SK-N-SH (cell line): ENCODE data around the gene EFHD2. TPM values are rescaled to one million over a fixed set of nuclear protein-coding genes. Genes with fewer than 3 reads are reported as not detected.

ENCODE experiments used
- CTCF ChIA-PET: fragments of 300-600, 350-600 bp; formaldehyde crosslinking; extraction: SDS; loops from one replicate; lab custom pipeline; 2021; lab: Yijun Ruan, JAX
- POLR2A ChIA-PET: fragments of 350-600 bp; sonication (Branson Sonifier 250); formaldehyde crosslinking; extraction: SDS; loops from one replicate; lab custom pipeline; 2020; ENCODE audit warnings: antibody characterized with exemption, inconsistent platforms; lab: Yijun Ruan, JAX
- DNase-seq: peaks from one replicate; pipeline ENCODE4 v3.0.0; 2012
- H2AFZ ChIP-seq: fragments of 200-600 bp; sonication (generic); 2 replicates; pipeline ENCODE4 v1.8.1; 2016; ENCODE audit warnings: antibody characterized with exemption, mild to moderate bottlenecking, low read depth
- H3F3A ChIP-seq: fragments of 200-600 bp; sonication (generic); replicated peaks from 2 replicates; pipeline ENCODE3; 2016; ENCODE audit warnings: antibody characterized with exemption, mild to moderate bottlenecking; ENCODE audit not compliant: insufficient read depth
- H3K27ac ChIP-seq, 2 experiments: fragments of 200-500 bp in 1 of 2; fragments of 200-600 bp in 1 of 2; sonication (Bioruptor generic) in 1 of 2; sonication (generic), shearing (Covaris generic) in 1 of 2; 2 replicates each; pipeline versions ENCODE4 v1.5.1 to v1.6.1; 2014 to 2016; ENCODE audit warnings: low read depth in 2 of 2, inconsistent platforms in 1 of 2, low read length in 1 of 2, mild to moderate bottlenecking in 1 of 2, mixed read lengths in 1 of 2
- H3K27me3 ChIP-seq: fragments of 200-600 bp; sonication (generic), shearing (Covaris generic); 2 replicates; pipeline ENCODE4 v1.6.1; 2016; ENCODE audit warnings: mixed run types; ENCODE audit not compliant: insufficient read depth
- H3K36me3 ChIP-seq, 2 experiments: fragments of 200-500 bp in 1 of 2; fragments of 200-600 bp in 1 of 2; sonication (Bioruptor generic) in 1 of 2; sonication (generic) in 1 of 2; replicated peaks in 1 of 2; 2 replicates each; pipeline versions ENCODE3 to v1.5.1; 2014 to 2016; ENCODE audit warnings: low read length in 1 of 2, mild to moderate bottlenecking in 1 of 2; ENCODE audit not compliant: insufficient read depth in 2 of 2, control insufficient read depth in 1 of 2
- H3K4me1 ChIP-seq, 2 experiments: fragments of 200-500 bp in 1 of 2; fragments of 200-600 bp in 1 of 2; sonication (Bioruptor generic) in 1 of 2; sonication (generic), shearing (Covaris generic) in 1 of 2; 2 replicates each; pipeline versions ENCODE4 v1.5.1 to v1.6.1; 2014 to 2016; ENCODE audit warnings: low read depth in 1 of 2, low read length in 1 of 2, mixed run types in 1 of 2; ENCODE audit not compliant: insufficient read depth in 2 of 2, control insufficient read depth in 1 of 2
- H3K4me2 ChIP-seq: fragments of 200-600 bp; sonication (generic), shearing (Covaris generic); 2 replicates; pipeline ENCODE4 v1.6.1; 2017; ENCODE audit warnings: mixed run types
- H3K4me3 ChIP-seq, 2 experiments: fragments of 200-500 bp in 1 of 2; fragments of 200-600 bp in 1 of 2; sonication (Bioruptor generic) in 1 of 2; sonication (generic), shearing (Covaris generic) in 1 of 2; 2 replicates each; pipeline versions ENCODE4 v1.5.1 to v1.8.1; 2014 to 2016; ENCODE audit warnings: low read depth in 2 of 2, inconsistent platforms in 1 of 2, low read length in 1 of 2, mild to moderate bottlenecking in 1 of 2, mixed read lengths in 1 of 2, moderate library complexity in 1 of 2
- H3K79me2 ChIP-seq: fragments of 200-600 bp; sonication (generic); 2 replicates; pipeline ENCODE4 v1.8.1; 2017; ENCODE audit warnings: mild to moderate bottlenecking; ENCODE audit not compliant: insufficient read depth
- H3K9ac ChIP-seq: fragments of 200-600 bp; sonication (generic); 2 replicates; pipeline ENCODE4 v1.6.1; 2017; ENCODE audit warnings: mixed run types
- H3K9me2 ChIP-seq: fragments of 200-600 bp; sonication (generic); 2 replicates; pipeline ENCODE4 v1.6.1; 2017; ENCODE audit warnings: mixed run types
- H3K9me3 ChIP-seq: fragments of 200-600 bp; sonication (generic); 2 replicates; pipeline ENCODE4 v1.6.1; 2017; ENCODE audit warnings: mixed run types, mild to moderate bottlenecking, moderate library complexity
- H4K20me1 ChIP-seq: fragments of 200-600 bp; sonication (generic); 2 replicates; pipeline ENCODE4 v1.6.1; 2017; ENCODE audit warnings: mild to moderate bottlenecking, mixed run types; ENCODE audit not compliant: insufficient read depth
- CHD2 ChIP-seq: fragments of 150-350 bp; IDR thresholded peaks from 2 replicates; pipeline ENCODE4 v1.6.1; 2018; ENCODE audit warnings: low read length; ENCODE audit not compliant: partially characterized antibody
- CTCF ChIP-seq: fragments of 200-600 bp; sonication (generic); IDR thresholded peaks from 2 replicates; pipeline ENCODE4 v1.6.1; 2017; ENCODE audit warnings: antibody characterized with exemption, mild to moderate bottlenecking, moderate library complexity
- ELF1 ChIP-seq: IDR thresholded peaks from 2 replicates; pipeline ENCODE4 v1.4.0; 2012
- EP300 ChIP-seq, 2 experiments: IDR thresholded peaks; 2 replicates each; pipeline versions ENCODE4 v1.4.0 to v1.6.1; 2012; ENCODE audit warnings: borderline replicate concordance in 1 of 2, low read depth in 1 of 2, low read length in 1 of 2
- FOSL2 ChIP-seq: IDR thresholded peaks from 2 replicates; pipeline ENCODE4 v1.4.0; 2012; ENCODE audit warnings: low read depth, mild to moderate bottlenecking, moderate library complexity, borderline replicate concordance
- FOXJ3 ChIP-seq: sonication (generic); formaldehyde crosslinking; IDR thresholded peaks from 2 replicates; pipeline ENCODE4 v1.5.1; 2020; ENCODE audit warnings: mild to moderate bottlenecking, missing genetic modification reagents
- FOXM1 ChIP-seq: IDR thresholded peaks from 2 replicates; pipeline ENCODE4 v1.4.0; 2012; ENCODE audit warnings: low read depth, mild to moderate bottlenecking
- GATA2 ChIP-seq: sonication (generic); formaldehyde crosslinking; IDR thresholded peaks from 2 replicates; pipeline ENCODE4 v1.5.0; 2020; ENCODE audit warnings: mild to moderate bottlenecking, missing genetic modification reagents
- JUND ChIP-seq: IDR thresholded peaks from 2 replicates; pipeline ENCODE4 v1.4.0; 2012
- MEF2A ChIP-seq: IDR thresholded peaks from 2 replicates; pipeline ENCODE4 v1.4.0; 2012; ENCODE audit warnings: low read depth, borderline replicate concordance
- NFIC ChIP-seq: IDR thresholded peaks from 2 replicates; pipeline ENCODE4 v1.4.0; 2012; ENCODE audit warnings: borderline replicate concordance
- NRF1 ChIP-seq: IDR thresholded peaks from 2 replicates; pipeline ENCODE4 v1.6.1; 2012; ENCODE audit warnings: low read depth, mild to moderate bottlenecking, low read length
- PBX3 ChIP-seq: IDR thresholded peaks from 2 replicates; pipeline ENCODE4; 2012
- POLR2AphosphoS5 ChIP-seq: IDR thresholded peaks from 2 replicates; pipeline ENCODE4 v1.6.1; 2012; ENCODE audit warnings: low read depth, low read length
- RAD21 ChIP-seq: IDR thresholded peaks from 2 replicates; pipeline ENCODE4 v1.6.1; 2012; ENCODE audit warnings: mild to moderate bottlenecking, low read length
- SIN3A ChIP-seq: IDR thresholded peaks from 2 replicates; pipeline ENCODE4 v1.6.1; 2012; ENCODE audit warnings: low read depth, mild to moderate bottlenecking, low read length, moderate library complexity, borderline replicate concordance
- SMC3 ChIP-seq: IDR thresholded peaks from 2 replicates; pipeline ENCODE4 v1.6.1; 2012; ENCODE audit warnings: low read depth, low read length, improper control_type of control experiment
- TAF1 ChIP-seq: IDR thresholded peaks from 2 replicates; pipeline ENCODE4 v1.6.1; 2012; ENCODE audit warnings: low read depth, mild to moderate bottlenecking, low read length, moderate library complexity, borderline replicate concordance
- TCF12 ChIP-seq: IDR thresholded peaks from 2 replicates; pipeline ENCODE4 v1.4.0; 2012
- TEAD4 ChIP-seq: IDR thresholded peaks from 2 replicates; pipeline ENCODE4 v1.4.0; 2012; ENCODE audit warnings: mild to moderate bottlenecking, borderline replicate concordance; ENCODE audit not compliant: insufficient read depth
- USF1 ChIP-seq: IDR thresholded peaks from 2 replicates; pipeline ENCODE4 v1.4.0; 2012; ENCODE audit warnings: low read depth, borderline replicate concordance
- YY1 ChIP-seq: IDR thresholded peaks from 2 replicates; pipeline ENCODE4 v1.4.0; 2012; ENCODE audit warnings: low read depth, mild to moderate bottlenecking
- WGBS: methylation state at CpG from one replicate; pipeline ENCODE4 v1.1.6; 2017; ENCODE audit warnings: low lambda C conversion rate; 5-methylcytosine and 5-hydroxymethylcytosine counted together
- polyA plus RNA-seq, 3 experiments: library from polyadenylated mRNA; depleted of rRNA; stranded (reverse); fragments of >200 nt; gene quantifications; 2 replicates each; pipeline ENCODE4 v1.2.3, GENCODE V29; 2012

The EFHD2 gene
- polyA plus RNA-seq, 1 of the 3 experiments (the other 2 are of a cell fraction): 59.8 TPM

- no peak for TF ChIP-seq POLR2AphosphoS5
- no peak for TF ChIP-seq USF1
- no peak for TF ChIP-seq GATA2
- TF ChIP-seq FOXM1: no peak
- TF ChIP-seq SIN3A: no peak
- TF ChIP-seq SMC3: no peak
- TF ChIP-seq TEAD4: no peak
- no peak for TF ChIP-seq NRF1
- TF ChIP-seq NFIC: no peak
- no peak for TF ChIP-seq MEF2A
- TF ChIP-seq CHD2: no peak
- no peak for TF ChIP-seq FOXJ3
- TF ChIP-seq, all 33 proteins: peak for 0
- WGBS: 85% methylated on average over 10 of the region's 14 CpGs
- CTCF ChIA-PET: interaction anchor here (1.4 kb wide), 1 partner anchor 14 kb away, joined by 7 read pairs; no protein-coding TSS in a partner anchor
- Histone ChIP-seq H3K9me3 (no peaks in the 10 kb centered on the region), H3K79me2 (no peaks in the 10 kb centered on the region), H3K27me3 (no peaks in the 10 kb centered on the region), H3K4me1 (peaks cover 0 to 3% of the 10 kb centered on the region in 2 experiments; a peak in 1 of 4 replicates), H4K20me1 (no peaks in the 10 kb centered on the region), H3K9me2 (no peaks in the 10 kb centered on the region), H3K36me3 (no peaks in the 10 kb centered on the region), H2AFZ (no peak overlapping the region), H3K27ac (no peak overlapping the region), H3K4me3 (no peak overlapping the region), H3F3A (peaks cover 3% of the 10 kb centered on the region), H3K4me2 (no peak overlapping the region), H3K9ac (no peak overlapping the region)
- POLR2A ChIA-PET: no interaction called here
- DNase-seq: no peak
Measured at GRCh38 chr1:15445390-15446122, 35.9 kb downstream of the EFHD2 start.

GRCh38 chr1:15446212-15446611 is 36.5 kb downstream of the EFHD2 start:
- Histone ChIP-seq H3K4me3 (no peak overlapping the region), H3K36me3 (no peaks in the 10 kb centered on the region), H2AFZ (no peak overlapping the region), H3K4me1 (peaks cover 0 to 3% of the 10 kb centered on the region in 2 experiments; a peak in 1 of 4 replicates), H3K79me2 (no peaks in the 10 kb centered on the region), H3K9ac (no peak overlapping the region), H3K9me3 (no peaks in the 10 kb centered on the region), H3K9me2 (no peaks in the 10 kb centered on the region), H3K27me3 (no peaks in the 10 kb centered on the region), H3K4me2 (no peak overlapping the region), H4K20me1 (no peaks in the 10 kb centered on the region), H3K27ac (no peak overlapping the region), H3F3A (peaks cover 3% of the 10 kb centered on the region)
- no CpG with 5 or more reads among the region's 4 CpGs for WGBS
- ChIA-PET CTCF (interaction anchor here (1.4 to 2.2 kb wide), 2 partner anchors 15 to 122 kb away, joined by 6 to 10 read pairs; no protein-coding TSS in a partner anchor), POLR2A (no interaction called here)
- no peak for DNase-seq
- TF ChIP-seq JUND (no peak), TAF1 (no peak), NFIC (no peak), USF1 (no peak), SMC3 (no peak), YY1 (no peak), RAD21 (no peak), PBX3 (no peak), TCF12 (no peak), SIN3A (no peak), EP300 (IDR thresholded peaks at IDR 0.05; ENCODE audit: borderline replicate concordance in 1 of 2, low read depth in 1 of 2, low read length in 1 of 2) (no peak), FOSL2 (no peak), ELF1 (no peak), POLR2AphosphoS5 (no peak), CTCF (no peak), CHD2 (no peak), NRF1 (no peak), GATA2 (no peak)
